HG03108 (cell line): ENCODE data around the gene GTF3C1.

ENCODE experiments used
- ATAC-seq: cut with Tn5 transposase; IDR thresholded peaks from one replicate; pipeline ENCODE4 v1.9.1; 2021; ENCODE audit warnings: moderate library complexity; ENCODE audit not compliant: unreplicated experiment

GTF3C1 gene

GRCh38 chr16:27522173-27522707 lies 27.5 kb downstream of the GTF3C1 start:
- ATAC-seq: no peak

- ATAC-seq: no peak
These were observed 28.6 kb downstream of the GTF3C1 start for GRCh38 chr16:27520982-27521673.

- no peak for ATAC-seq
These were observed 31.5 kb downstream of the GTF3C1 start for GRCh38 chr16:27518226-27518625.

GRCh38 chr16:27517664-27518063 lies 32.0 kb downstream of the GTF3C1 start:
- no peak for ATAC-seq

- ATAC-seq: no peak
These were observed 33.3 kb downstream of the GTF3C1 start for GRCh38 chr16:27516365-27516764.

- ATAC-seq: no peak
These were observed 33.8 kb downstream of the GTF3C1 start for GRCh38 chr16:27515874-27516353.

- ATAC-seq: no peak
These were observed 34.9 kb downstream of the GTF3C1 start for GRCh38 chr16:27514806-27515205.

- no peak for ATAC-seq
These were observed 37.9 kb downstream of the GTF3C1 start for GRCh38 chr16:27511657-27512448.

GRCh38 chr16:27508476-27508875 lies 41.2 kb downstream of the GTF3C1 start:
- ATAC-seq: no peak

- ATAC-seq: no peak
These were observed 42.9 kb downstream of the GTF3C1 start for GRCh38 chr16:27506771-27507170.

GRCh38 chr16:27505297-27506236 lies 44.1 kb downstream of the GTF3C1 start:
- ATAC-seq: no peak

GRCh38 chr16:27503662-27504061 lies 46.1 kb downstream of the GTF3C1 start:
- no peak for ATAC-seq

- no peak for ATAC-seq
These were observed 48.9 kb downstream of the GTF3C1 start for GRCh38 chr16:27500801-27501200.

- ATAC-seq: no peak
These were observed 50.1 kb downstream of the GTF3C1 start for GRCh38 chr16:27499659-27500055.

- ATAC-seq: no peak
These were observed 50.6 kb downstream of the GTF3C1 start for GRCh38 chr16:27498916-27499658.

GRCh38 chr16:27498031-27498825 lies 51.5 kb downstream of the GTF3C1 start:
- ATAC-seq: no peak

- ATAC-seq: no peak
These were observed 54.5 kb downstream of the GTF3C1 start for GRCh38 chr16:27495191-27495590.

- ATAC-seq: no peak
These were observed 57.1 kb downstream of the GTF3C1 start for GRCh38 chr16:27492588-27492979.

GRCh38 chr16:27491894-27492587 lies 57.7 kb downstream of the GTF3C1 start:
- no peak for ATAC-seq
